ENCODE results near the gene NCF4. TPM values are rescaled to one million over a fixed set of nuclear protein-coding genes. Genes with fewer than 3 reads are reported as not detected.

NCF4 gene
- polyA plus RNA-seq, 2 donors: 4.2 to 7.0 TPM

DNA sequence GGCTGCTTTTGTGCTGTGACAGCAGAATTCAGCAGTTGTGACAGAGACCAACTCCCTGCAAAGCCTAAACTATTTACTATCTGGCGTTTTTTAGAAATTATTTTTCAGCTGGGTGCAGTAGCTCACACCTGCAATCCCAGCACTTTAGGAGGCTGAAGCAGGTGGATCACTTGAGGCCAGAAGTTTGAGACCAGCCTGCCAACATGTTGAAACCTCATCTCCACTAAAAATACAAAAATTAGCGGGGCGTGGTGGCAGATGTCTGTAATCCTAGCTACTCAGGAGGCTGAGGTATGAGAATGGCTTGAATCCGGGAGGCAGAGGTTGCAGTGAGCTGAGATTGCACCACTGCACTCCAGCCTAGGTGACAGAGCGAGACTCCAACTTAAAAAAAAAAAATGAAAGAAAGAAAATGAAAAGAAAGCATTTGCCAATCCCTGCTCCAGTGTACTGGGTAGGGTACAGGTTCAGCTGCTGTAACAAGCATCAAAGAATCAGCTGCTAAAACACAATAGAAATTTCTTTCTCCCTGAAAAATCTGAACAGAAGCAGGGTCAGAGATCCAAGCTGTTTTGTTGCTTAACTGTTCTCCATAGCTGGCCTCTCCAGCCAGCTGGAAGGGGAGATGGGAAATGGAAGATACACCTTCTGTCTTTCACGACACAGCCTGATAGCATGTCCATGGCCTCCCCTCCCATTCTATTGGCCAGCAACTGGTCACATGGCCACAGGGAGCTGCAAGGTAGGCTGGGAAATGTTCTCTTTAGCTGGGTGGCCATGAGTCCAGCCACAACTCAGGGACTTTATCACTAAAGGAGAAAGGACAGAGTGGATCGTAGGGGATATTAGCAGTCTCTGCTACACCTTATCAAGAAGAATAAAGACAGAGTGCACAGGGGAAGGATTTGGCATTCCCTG is 8.5 kb upstream of the NCF4 start:
- Histone ChIP-seq H3K36me3 (ENCODE audit: control insufficient read depth in 2 of 2, insufficient read depth in 2 of 2, low read length in 1 of 2) (no peaks in the 10 kb centered on the region), H3K27me3 (ENCODE audit: control insufficient read depth in 1 of 2, insufficient read depth in 2 of 2, low read length in 2 of 2) (no peaks in the 10 kb centered on the region), H3K9me3 (ENCODE audit: control insufficient read depth in 2 of 2, insufficient read depth in 1 of 2, low read depth in 1 of 2, low read length in 1 of 2) (peaks cover 0 to 2% of the 10 kb centered on the region in 2 donors), H3K4me3 (ENCODE audit: low read depth in 1 of 2, low read length in 2 of 2) (no peak overlapping the region), H3K4me1 (ENCODE audit: control insufficient read depth in 2 of 2, insufficient read depth in 2 of 2, low read length in 1 of 2) (peaks cover 0 to 4% of the 10 kb centered on the region in 2 donors), H3K27ac (ENCODE audit: low read depth in 2 of 2, low read length in 1 of 2) (no peak overlapping the region)
- WGBS, 2 donors: 83 to 90% methylated on average over 7 of the region's 7 CpGs

DNA sequence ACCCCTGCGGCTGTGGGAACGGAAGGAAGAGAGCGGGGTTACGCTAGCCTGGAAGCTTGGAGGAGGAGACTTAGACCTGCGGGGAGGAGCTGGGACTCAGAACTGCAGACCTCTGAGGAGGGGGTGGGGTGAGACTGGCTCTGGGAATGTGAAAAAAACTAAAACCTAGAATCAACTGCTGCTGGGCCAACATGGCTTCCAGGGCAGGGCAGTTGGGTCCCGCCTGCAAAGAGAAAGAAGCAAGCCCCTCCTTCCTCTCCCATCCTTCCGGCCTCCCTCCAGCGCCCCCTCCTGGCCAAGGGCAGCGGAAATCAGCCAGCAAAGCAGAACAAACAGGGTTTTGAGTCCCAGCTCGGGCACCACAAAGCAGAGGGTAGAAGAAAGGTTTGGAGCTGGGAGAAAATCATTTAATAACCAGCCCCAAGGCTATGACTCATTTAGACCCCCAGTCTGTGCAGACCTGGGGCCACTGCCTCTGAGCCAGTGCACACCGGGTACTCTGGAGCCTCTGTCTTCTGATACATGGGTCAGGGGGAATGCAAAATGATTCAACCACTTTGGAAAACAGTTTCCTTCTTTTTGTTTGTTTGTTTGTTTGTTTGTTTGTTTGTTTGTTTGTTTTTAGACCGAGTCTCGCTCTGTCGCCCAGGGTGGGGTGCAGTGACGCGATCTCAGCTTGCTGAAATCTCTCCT is 7.3 kb upstream of the NCF4 start:
- H3K4me3 ChIP-seq (ENCODE audit: low read depth in 1 of 2, low read length in 2 of 2): no peak overlapping the region
- H3K9me3 ChIP-seq (ENCODE audit: control insufficient read depth in 2 of 2, insufficient read depth in 1 of 2, low read depth in 1 of 2, low read length in 1 of 2): peaks cover 0 to 2% of the 10 kb centered on the region in 2 donors
- H3K36me3 ChIP-seq (ENCODE audit: control insufficient read depth in 2 of 2, insufficient read depth in 2 of 2, low read length in 1 of 2): no peaks in the 10 kb centered on the region
- WGBS, 2 donors: 51 to 53% methylated on average over 16 of the region's 16 CpGs
- no peak overlapping the region for H3K27ac ChIP-seq (ENCODE audit: low read depth in 2 of 2, low read length in 1 of 2)
- no peaks in the 10 kb centered on the region for H3K27me3 ChIP-seq (ENCODE audit: control insufficient read depth in 1 of 2, insufficient read depth in 2 of 2, low read length in 2 of 2)
- H3K4me1 ChIP-seq (ENCODE audit: control insufficient read depth in 2 of 2, insufficient read depth in 2 of 2, low read length in 1 of 2): peaks cover 0 to 4% of the 10 kb centered on the region in 2 donors

DNA sequence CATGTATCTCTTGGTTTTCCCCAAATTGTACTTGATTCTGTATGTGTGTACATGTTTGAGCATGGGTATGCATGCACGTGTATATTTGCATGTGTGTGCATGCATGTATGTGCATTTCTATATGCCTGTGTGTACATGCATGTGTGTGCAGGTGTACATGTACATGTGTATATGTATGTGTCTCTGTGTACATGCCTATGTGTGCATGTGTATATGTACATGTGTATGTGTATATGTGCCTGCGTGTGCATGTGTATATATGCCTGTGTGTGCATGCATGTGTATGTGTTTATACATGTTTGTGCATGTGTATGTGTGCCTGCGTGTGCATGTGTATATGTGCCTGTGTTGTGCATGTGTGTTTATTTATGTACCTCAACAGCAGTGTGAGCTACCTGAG is 5.3 kb upstream of the NCF4 start:
- peaks cover 0 to 2% of the 10 kb centered on the region in 2 donors for H3K9me3 ChIP-seq (ENCODE audit: control insufficient read depth in 2 of 2, insufficient read depth in 1 of 2, low read depth in 1 of 2, low read length in 1 of 2)
- no peak overlapping the region for H3K27ac ChIP-seq (ENCODE audit: low read depth in 2 of 2, low read length in 1 of 2)
- H3K4me1 ChIP-seq (ENCODE audit: control insufficient read depth in 2 of 2, insufficient read depth in 2 of 2, low read length in 1 of 2): peaks cover 0 to 12% of the 10 kb centered on the region in 2 donors
- H3K36me3 ChIP-seq (ENCODE audit: control insufficient read depth in 2 of 2, insufficient read depth in 2 of 2, low read length in 1 of 2): no peaks in the 10 kb centered on the region
- no peaks in the 10 kb centered on the region for H3K27me3 ChIP-seq (ENCODE audit: control insufficient read depth in 1 of 2, insufficient read depth in 2 of 2, low read length in 2 of 2)
- 83 to 91% methylated on average over 3 of the region's 3 CpGs for WGBS, 2 donors
- H3K4me3 ChIP-seq (ENCODE audit: low read depth in 1 of 2, low read length in 2 of 2): no peak overlapping the region

DNA sequence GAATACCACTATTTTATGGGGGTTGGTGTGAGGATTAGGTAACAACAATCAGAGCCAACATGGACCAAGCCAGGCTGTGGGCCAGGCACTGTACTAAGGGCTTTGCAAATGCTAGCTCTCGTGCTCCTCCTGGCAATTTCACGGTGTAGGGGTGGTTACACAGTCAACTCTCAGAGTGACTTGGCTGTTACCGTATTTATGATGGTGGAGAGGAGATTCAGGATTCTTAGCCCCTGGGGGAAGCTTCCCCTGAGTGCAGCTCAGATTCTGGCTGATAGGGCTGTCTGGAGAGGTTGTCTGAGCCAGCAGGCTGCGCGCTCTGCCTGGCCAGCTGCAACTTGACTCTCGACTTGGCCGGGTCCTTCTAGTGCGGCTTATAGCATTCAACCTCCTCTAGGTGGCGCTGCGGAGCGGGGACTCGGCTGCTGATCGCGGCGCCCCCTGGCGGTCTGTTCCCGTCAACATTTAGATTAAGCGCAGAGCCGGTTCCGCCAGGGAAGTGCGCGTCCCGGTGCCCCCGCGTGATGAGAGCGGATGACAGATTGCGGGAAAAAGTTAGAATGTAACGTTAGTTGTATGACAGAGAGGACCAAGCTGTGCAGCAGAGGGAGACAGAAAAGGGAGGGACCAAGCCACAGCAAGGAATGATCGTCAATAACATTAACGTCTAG is 4.5 kb upstream of the NCF4 start:
- H3K36me3 ChIP-seq (ENCODE audit: control insufficient read depth in 2 of 2, insufficient read depth in 2 of 2, low read length in 1 of 2): no peaks in the 10 kb centered on the region
- peaks cover 0 to 2% of the 10 kb centered on the region in 2 donors for H3K9me3 ChIP-seq (ENCODE audit: control insufficient read depth in 2 of 2, insufficient read depth in 1 of 2, low read depth in 1 of 2, low read length in 1 of 2)
- peaks cover under 1 to 18% of the 10 kb centered on the region in 2 donors for H3K4me1 ChIP-seq (ENCODE audit: control insufficient read depth in 2 of 2, insufficient read depth in 2 of 2, low read length in 1 of 2)
- 4 to 5% methylated on average over 30 of the region's 30 CpGs for WGBS, 2 donors
- no peak overlapping the region for H3K4me3 ChIP-seq (ENCODE audit: low read depth in 1 of 2, low read length in 2 of 2)
- H3K27me3 ChIP-seq (ENCODE audit: control insufficient read depth in 1 of 2, insufficient read depth in 2 of 2, low read length in 2 of 2): no peaks in the 10 kb centered on the region
- H3K27ac ChIP-seq (ENCODE audit: low read depth in 2 of 2, low read length in 1 of 2): no peak overlapping the region

DNA sequence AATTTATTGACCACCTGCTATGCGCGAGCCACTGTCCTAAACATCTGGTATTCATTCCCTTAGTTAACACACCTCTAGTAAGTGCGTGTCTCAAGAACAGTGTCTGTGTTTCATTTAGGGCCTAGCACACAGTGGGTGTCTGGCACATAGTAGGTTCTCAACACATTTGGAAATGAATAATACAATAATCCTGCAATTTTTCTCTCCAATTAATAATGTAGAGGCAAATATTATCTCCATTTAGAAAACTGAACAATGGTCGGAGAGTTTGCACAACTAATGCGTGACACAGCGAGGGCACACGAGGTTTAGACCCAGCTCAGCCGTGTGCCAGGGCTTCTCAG is 4.0 kb upstream of the NCF4 start:
- Histone ChIP-seq H3K36me3 (ENCODE audit: control insufficient read depth in 2 of 2, insufficient read depth in 2 of 2, low read length in 1 of 2) (no peaks in the 10 kb centered on the region), H3K27ac (ENCODE audit: low read depth in 2 of 2, low read length in 1 of 2) (no peak overlapping the region), H3K27me3 (ENCODE audit: control insufficient read depth in 1 of 2, insufficient read depth in 2 of 2, low read length in 2 of 2) (no peaks in the 10 kb centered on the region), H3K4me3 (ENCODE audit: low read depth in 1 of 2, low read length in 2 of 2) (no peak overlapping the region), H3K9me3 (ENCODE audit: control insufficient read depth in 2 of 2, insufficient read depth in 1 of 2, low read depth in 1 of 2, low read length in 1 of 2) (peaks cover 0 to 2% of the 10 kb centered on the region in 2 donors), H3K4me1 (ENCODE audit: control insufficient read depth in 2 of 2, insufficient read depth in 2 of 2, low read length in 1 of 2) (peaks cover 4 to 18% of the 10 kb centered on the region in 2 donors)
- 70 to 78% methylated on average over 8 of the region's 8 CpGs for WGBS, 2 donors

DNA sequence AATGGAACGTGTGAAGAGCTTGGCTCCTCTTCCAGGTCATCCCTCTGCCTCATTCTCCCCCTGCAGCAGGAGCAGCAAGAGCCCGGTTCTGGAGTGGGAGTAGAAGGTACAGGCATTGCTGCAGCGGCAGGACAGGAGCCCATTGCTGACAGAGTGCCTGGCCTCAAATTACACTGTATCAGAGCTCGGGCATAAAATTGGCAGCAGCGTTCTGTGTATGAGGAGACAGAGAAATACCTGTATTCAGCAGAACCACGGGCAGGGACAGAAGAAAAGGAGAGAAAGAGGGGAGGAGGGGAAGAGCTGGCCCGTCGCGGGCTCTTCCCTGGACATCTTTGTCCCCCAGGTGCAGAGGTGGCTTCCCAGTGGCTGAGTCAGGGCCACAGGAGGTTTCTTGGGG is 2.6 kb upstream of the NCF4 start:
- Histone ChIP-seq H3K36me3 (ENCODE audit: control insufficient read depth in 2 of 2, insufficient read depth in 2 of 2, low read length in 1 of 2) (no peaks in the 10 kb centered on the region), H3K27me3 (ENCODE audit: control insufficient read depth in 1 of 2, insufficient read depth in 2 of 2, low read length in 2 of 2) (no peaks in the 10 kb centered on the region), H3K4me1 (ENCODE audit: control insufficient read depth in 2 of 2, insufficient read depth in 2 of 2, low read length in 1 of 2) (peaks cover 4 to 20% of the 10 kb centered on the region in 2 donors), H3K9me3 (ENCODE audit: control insufficient read depth in 2 of 2, insufficient read depth in 1 of 2, low read depth in 1 of 2, low read length in 1 of 2) (no peaks in the 10 kb centered on the region), H3K27ac (ENCODE audit: low read depth in 2 of 2, low read length in 1 of 2) (no peak overlapping the region), H3K4me3 (ENCODE audit: low read depth in 1 of 2, low read length in 2 of 2) (no peak overlapping the region)
- 70 to 80% methylated on average over 9 of the region's 9 CpGs for WGBS, 2 donors

DNA sequence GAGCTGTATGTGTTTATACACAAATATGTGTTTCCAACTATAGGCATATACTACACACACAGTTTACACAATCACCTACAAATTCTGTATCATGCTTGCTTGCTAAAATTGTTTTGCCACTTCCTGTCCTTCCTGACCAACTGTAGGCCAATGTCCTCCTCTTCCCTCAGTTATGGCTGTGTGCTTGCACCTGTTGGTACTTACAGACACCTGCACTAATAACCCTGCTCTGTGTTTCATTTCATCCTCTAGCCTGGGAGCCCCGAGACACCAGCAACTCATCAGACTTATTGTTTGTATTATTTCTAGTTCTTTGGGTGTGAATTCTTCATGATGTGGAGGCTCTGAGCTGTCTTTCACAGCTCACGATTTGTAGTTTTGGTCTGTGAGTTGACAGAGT is 1.8 kb upstream of the NCF4 start:
- no peaks in the 10 kb centered on the region for H3K27me3 ChIP-seq (ENCODE audit: control insufficient read depth in 1 of 2, insufficient read depth in 2 of 2, low read length in 2 of 2)
- WGBS, 2 donors: 85 to 87% methylated on average over 2 of the region's 2 CpGs
- peak overlapping the region; percentile 47 to 88 for H3K27ac ChIP-seq (ENCODE audit: low read depth in 2 of 2, low read length in 1 of 2)
- peaks cover 4 to 20% of the 10 kb centered on the region in 2 donors for H3K4me1 ChIP-seq (ENCODE audit: control insufficient read depth in 2 of 2, insufficient read depth in 2 of 2, low read length in 1 of 2)
- H3K9me3 ChIP-seq (ENCODE audit: control insufficient read depth in 2 of 2, insufficient read depth in 1 of 2, low read depth in 1 of 2, low read length in 1 of 2): no peaks in the 10 kb centered on the region
- no peak overlapping the region for H3K4me3 ChIP-seq (ENCODE audit: low read depth in 1 of 2, low read length in 2 of 2)
- H3K36me3 ChIP-seq (ENCODE audit: control insufficient read depth in 2 of 2, insufficient read depth in 2 of 2, low read length in 1 of 2): no peaks in the 10 kb centered on the region

DNA sequence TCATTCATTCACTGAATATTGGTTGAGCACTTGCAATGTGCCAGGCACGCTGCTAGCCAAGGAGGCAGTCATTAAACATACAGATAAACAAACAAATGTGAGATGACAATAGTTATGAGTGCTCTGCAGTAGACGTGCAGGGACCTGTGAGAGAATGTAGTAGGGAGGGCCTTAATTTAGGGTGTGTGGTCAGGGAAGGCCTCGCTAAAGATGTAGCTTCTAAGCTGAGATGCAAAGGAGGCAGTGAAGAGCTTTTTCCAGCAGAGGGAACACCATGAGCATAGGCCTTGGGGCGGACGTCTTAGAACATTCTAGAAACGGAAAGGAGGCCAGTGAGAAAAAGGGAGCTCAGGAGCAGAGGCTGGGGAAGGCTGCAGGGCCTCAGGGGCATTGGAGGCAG is 789 bp upstream of the NCF4 start:
- H3K36me3 ChIP-seq (ENCODE audit: control insufficient read depth in 2 of 2, insufficient read depth in 2 of 2, low read length in 1 of 2): no peaks in the 10 kb centered on the region
- H3K27me3 ChIP-seq (ENCODE audit: control insufficient read depth in 1 of 2, insufficient read depth in 2 of 2, low read length in 2 of 2): no peaks in the 10 kb centered on the region
- peak overlapping the region; percentile 80 to 88 for H3K27ac ChIP-seq (ENCODE audit: low read depth in 2 of 2, low read length in 1 of 2)
- H3K9me3 ChIP-seq (ENCODE audit: control insufficient read depth in 2 of 2, insufficient read depth in 1 of 2, low read depth in 1 of 2, low read length in 1 of 2): no peaks in the 10 kb centered on the region
- peaks cover 4 to 23% of the 10 kb centered on the region in 2 donors for H3K4me1 ChIP-seq (ENCODE audit: control insufficient read depth in 2 of 2, insufficient read depth in 2 of 2, low read length in 1 of 2)
- WGBS, 2 donors: 38 to 51% methylated on average over 6 of the region's 6 CpGs
- H3K4me3 ChIP-seq (ENCODE audit: low read depth in 1 of 2, low read length in 2 of 2): no peak overlapping the region

DNA sequence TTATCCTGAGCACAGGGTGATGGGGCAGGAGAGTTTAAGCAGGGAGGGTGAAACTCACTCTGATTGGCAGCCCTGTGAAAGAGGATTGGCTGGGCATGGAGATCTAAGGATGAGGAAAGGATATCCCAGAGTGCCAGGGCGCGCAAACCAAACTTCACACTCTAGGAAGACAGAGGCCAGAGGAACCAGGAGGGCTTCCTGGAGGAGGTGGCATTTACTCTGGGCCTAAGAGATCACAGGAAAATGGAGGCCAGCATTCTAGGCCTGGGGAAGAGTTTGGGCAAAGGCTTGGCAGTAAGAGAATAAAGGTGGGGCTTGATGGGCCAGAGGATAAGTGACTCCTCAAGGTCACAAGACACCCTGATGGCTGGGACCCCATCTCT is 377 bp upstream of the NCF4 start:
- WGBS, 2 donors: 96 to 97% methylated on average over 2 of the region's 2 CpGs
- peak overlapping the region; percentile 80 to 88 for H3K27ac ChIP-seq (ENCODE audit: low read depth in 2 of 2, low read length in 1 of 2)

More for the DNA sequence above, 377 bp upstream of the NCF4 start:
- H3K9me3 ChIP-seq (ENCODE audit: control insufficient read depth in 2 of 2, insufficient read depth in 1 of 2, low read depth in 1 of 2, low read length in 1 of 2): no peaks in the 10 kb centered on the region
- no peaks in the 10 kb centered on the region for H3K36me3 ChIP-seq (ENCODE audit: control insufficient read depth in 2 of 2, insufficient read depth in 2 of 2, low read length in 1 of 2)
- peaks cover 7 to 26% of the 10 kb centered on the region in 2 donors for H3K4me1 ChIP-seq (ENCODE audit: control insufficient read depth in 2 of 2, insufficient read depth in 2 of 2, low read length in 1 of 2)
- H3K27me3 ChIP-seq (ENCODE audit: control insufficient read depth in 1 of 2, insufficient read depth in 2 of 2, low read length in 2 of 2): no peaks in the 10 kb centered on the region
- no peak overlapping the region for H3K4me3 ChIP-seq (ENCODE audit: low read depth in 1 of 2, low read length in 2 of 2)
